HG02884 (cell line): Measurements from ENCODE around the gene LCORL.
A peak's percentile ranks its signal among the peaks of the same experiment; 100 is the strongest.

Experiments
- ATAC-seq: cut with Tn5 transposase; IDR thresholded peaks from one replicate; pipeline ENCODE4 v1.9.1; 2021; ENCODE audit warnings: mild to moderate bottlenecking, moderate library complexity; ENCODE audit not compliant: unreplicated experiment

LCORL gene

DNA sequence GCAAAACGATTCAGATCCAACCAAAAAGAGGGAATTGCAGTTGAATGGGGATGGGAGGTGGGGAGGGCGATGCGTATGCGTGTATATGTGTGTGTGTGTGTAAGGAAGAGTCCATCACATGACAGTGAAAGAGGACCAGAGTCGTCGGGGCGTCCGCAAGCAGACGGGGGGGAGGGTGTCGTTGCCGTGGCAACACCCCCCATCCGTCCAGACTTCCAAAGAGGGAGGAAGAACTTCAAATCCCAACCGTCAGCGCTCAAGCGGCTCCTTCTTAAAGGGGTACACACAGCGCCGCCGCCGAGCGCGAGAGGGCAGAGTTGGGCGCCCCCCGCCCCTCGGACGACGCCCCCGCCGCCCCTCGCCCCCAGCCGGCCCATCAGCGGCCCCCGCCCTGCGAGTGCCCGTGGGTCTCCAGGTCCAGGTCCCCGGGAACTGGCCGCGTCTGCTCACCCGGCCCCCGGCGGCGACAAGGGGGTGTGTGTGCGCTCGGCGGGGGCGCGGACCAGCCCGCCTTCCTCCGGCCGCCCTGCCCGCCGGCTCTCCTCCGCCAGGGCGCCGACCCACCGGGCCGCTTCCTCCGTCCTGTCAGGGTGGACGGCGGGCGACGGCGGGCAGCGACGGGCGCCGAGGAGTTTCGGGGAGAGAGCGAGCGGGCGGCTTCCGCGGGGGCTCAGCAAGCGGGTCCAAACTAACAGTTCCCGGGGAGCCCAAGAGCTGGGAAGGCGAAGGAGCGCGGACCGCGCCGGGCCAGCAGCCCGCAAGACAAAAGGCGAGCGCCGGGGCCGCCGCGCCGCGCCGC, 685 bp downstream of the LCORL start:
- peak; percentile 9 for ATAC-seq

DNA sequence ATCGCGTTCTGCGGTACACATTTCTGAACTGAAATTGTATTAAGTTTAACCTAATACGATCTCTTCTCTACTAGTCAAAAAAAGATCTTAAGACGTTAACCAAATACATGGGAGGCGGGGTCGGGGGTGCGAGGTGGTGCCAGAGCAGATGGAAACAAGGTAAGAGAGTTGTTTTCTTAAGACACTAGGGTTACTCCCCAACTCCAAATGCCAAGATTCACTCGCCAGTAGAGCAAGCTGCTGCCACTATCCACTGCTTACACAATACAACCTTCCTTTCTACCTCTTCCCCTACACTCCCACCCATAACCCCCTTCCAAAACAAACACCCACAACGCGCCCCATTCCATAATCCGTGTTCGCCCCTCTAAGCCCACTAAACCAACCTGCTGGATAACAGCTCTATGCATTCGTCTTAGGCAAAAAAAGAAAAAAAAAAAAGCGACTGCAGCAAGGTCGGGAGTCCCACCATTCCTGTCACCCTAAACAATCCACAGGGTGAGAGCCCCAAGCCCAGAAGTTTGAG, 1.3 kb downstream of the LCORL start:
- ATAC-seq = no peak

DNA sequence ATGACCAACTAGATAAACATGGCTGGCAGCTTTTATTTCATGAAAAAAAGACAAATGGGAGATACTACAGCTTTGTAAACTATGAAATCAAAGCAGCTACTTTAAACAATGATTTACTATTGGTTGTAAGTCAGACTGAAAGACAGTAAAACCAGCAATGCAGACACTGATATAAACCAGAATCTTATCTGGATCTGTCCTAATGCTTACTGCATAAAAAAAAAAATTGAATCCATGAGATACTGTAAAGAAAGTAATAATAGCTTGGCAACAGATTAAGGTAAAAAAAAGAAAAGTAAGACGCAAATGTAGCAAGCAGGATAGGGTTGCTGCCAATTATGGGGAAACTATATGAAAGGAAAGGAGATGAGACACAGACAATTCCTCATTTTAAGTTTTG, 7.3 kb downstream of the LCORL start:
- no peak for ATAC-seq

DNA sequence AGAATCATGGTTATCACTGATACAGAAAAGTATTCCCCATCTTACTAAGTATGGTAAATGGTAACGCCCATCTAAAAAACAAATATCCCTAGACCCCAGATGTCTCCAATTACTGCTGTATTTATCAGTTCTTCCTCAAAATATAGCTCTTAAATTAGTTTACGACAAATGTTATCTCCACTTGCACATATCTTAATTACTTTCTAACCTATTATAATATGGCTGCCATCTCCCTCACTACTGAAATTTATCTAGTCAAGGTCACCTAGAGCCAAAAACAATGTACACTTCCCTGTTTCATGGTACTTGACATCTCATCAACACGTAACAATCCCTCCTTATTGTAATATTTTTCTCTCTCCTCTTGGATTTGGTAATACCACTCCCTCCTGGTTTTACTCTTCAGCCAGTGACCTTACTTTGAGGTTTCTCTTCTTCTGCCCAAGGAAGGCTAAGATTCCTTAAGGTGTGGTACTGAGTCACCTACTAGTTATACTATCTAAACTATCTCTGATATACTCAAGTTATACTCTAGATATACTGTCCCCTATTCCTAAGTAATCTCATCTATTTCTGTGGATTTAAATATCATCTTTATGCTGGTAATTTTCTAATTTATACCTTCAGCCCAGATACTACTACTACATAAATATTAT, 8.6 kb downstream of the LCORL start:
- ATAC-seq = no peak

DNA sequence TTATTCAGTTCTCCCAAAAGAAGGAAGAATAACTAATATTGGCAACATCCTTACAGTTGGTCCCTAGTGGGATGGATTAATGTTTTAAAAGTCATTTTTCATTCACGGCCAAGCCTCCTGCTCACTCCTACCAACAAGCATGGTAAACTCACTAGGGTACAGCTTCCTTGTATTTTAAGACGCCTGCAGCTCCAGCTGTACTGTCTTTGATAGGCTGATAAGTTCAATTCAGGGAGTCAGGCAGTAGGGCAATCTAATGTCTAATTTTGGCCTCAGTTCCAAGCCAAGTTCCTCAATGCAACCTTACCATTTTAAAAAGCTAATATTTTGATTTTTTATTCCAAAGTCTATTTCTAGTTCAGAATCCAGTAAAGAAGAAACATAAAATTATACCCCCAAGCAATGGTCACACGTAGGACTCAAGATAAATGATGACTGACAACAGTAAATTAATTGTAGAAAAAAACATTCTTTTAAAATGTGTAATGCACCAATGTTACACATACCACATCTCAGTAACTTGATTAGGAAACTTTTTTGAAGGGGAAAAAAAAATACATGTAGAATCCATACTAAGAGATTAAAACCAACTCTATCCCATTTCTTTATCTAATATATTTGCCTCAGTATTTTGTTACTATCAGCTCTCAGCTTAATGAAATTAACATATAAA, 9.3 kb downstream of the LCORL start:
- ATAC-seq = no peak

DNA sequence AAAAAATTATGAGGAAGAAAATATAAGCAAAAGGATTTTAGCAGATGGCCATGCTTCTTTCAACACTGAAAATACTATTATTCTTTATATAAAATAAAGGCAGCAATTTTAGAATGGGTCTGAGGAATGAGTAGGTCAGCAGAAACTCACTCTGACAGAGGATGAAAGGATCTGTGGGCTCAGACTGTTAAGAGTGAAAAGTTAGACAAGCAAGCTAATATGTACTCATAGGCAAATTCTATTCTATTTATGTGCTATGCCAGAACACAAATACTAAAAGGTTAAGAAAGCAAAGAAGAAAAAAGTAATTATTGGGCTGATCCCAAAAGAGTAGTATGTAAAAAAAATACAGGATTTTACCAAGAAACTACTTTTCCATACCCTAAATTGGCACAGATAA, 13.9 kb downstream of the LCORL start:
- peak; percentile 48 for ATAC-seq

DNA sequence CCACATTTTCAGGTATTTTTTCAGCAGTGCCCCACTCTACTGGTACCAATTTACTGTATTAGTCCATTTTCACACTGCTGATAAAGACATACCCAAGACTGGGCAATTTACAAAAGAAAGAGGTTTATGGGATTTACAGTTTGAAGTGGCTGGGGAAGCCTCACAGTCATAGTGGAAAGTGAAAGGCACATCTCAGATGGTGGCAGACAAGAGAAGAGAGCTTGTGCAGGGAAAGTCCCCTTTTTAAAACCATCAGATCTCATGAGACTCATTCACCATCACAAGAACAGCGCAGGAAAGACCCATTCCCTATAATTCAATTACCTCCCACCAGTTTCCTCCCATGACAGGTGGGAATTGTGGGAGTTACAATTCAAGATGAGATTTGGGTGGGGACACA, 15.1 kb downstream of the LCORL start:
- ATAC-seq = peak; percentile 50

DNA sequence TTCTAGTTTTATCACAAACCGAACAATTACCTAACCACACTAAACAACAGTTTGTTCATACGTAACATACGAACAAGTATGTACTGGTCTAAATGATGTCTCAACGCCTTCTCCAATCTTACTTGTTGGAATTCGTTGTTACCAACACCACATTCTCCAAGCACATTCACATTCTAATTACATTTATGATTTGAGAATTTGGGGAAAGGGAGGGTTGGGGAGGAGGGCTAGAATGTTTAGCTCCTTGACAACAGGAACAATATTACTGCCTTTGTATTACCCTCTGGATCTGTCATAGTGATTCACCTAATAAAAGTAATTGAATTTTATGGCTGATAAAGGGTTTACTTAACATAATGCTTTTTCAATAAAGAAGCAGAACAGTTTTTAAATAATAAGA, 24.4 kb downstream of the LCORL start:
- no peak for ATAC-seq

DNA sequence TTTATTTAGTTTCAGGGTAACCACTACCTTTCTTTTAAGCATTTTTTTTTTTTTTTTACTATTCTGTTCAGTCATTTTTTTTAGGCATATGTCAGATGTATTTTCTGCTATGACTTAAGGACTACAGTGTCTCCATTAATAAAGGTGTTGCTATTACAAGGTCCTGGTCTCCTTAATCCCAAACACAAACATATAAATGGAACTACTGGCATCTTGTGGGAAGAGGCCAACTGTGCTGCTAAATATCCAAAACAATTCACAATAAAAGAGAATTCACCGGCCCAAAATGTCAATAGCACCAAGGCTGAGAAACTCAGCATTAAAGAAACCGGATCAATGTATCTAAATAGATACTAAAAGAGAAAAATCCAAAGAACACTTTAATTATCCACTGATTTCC, 26.4 kb downstream of the LCORL start:
- no peak for ATAC-seq

DNA sequence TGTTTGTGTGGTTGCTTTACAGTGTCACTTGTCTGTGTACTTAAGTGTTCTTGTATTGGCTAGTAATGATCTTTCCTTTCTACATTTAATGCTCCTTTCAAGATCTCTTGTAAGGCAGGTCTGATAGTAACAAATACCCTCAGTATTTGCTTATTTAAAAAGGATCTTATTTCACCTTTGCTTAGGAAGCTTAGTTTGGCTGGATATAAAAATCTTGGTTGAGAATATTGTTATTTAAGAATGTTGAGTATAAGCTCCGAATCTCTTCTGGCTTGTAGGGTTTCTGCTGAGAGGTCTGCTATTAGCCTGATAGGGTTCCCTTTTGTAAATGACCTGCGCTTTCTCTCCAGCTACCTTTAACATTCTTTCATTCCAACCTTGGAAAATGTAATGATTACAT, 35.7 kb downstream of the LCORL start:
- ATAC-seq = no peak

DNA sequence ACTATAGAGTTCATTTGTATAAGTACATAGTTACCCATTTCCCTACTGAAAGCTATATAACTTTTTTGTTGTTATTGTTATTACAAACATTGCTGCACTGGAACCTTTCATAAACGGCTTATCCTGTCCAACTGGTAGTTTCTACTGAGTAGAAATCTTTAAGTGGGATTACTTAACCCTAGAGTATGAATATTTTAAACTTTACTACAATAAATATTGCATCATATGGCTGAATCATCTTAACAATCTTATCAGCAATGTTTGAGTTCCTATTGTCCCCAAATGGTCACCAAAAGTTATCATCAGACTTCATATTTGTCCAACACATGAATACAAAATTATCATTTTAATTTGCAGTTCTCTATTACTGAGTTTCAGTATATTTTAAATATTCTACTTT, 40.5 kb downstream of the LCORL start:
- ATAC-seq = no peak

DNA sequence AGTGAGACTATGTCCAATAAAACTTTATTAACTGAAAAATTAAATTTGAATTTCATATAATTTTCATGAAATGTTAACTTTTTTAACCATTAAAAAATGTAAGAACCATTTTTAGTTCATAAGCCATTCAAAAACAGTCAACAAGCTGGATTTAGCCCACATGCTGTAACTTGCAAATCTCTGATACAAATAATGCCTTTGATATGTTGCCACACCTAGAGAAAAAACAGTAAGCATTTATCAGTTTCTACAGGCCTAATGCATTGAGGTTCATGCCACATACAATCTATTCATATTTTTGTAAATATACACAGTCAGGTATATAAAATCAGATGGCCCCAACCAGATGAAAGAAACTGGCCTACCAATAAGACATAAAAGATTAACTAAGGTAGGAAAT, 52.8 kb downstream of the LCORL start:
- no peak for ATAC-seq

DNA sequence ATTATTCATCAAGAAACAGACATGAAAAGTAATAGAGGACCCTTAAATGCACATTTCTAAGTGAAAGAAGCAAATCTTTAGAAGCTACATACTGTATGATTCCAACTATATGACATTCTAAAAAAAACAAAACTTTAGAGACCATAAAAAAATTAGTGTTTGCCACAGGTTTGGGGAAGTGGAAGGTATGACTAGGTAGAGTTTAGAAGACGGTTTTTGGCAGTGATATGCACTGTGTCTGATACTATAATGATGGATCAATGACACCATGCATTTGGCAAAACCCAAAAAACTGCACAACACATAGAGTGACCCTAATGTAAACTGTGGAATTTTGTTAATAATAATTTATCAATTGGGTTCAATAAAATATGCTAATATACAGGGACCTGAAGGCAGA, 54.5 kb downstream of the LCORL start:
- no peak for ATAC-seq

DNA sequence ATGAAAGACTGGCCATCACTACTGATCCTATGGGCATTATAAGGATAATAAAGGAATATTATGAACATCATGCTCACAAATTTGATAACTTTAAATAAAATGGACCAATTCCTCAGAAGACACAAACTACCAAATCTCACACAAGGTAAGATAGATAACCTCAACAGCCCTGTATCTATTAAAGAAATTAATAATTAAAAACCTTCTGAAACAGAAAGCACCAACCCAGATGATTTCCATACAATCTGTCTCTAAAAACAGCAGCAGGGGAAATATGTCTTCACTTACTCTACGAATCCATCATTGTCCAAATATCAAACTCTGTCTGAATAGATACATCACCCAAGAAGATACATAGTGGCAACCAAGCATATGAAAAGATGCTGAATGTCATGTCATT, 55.2 kb downstream of the LCORL start:
- no peak for ATAC-seq

DNA sequence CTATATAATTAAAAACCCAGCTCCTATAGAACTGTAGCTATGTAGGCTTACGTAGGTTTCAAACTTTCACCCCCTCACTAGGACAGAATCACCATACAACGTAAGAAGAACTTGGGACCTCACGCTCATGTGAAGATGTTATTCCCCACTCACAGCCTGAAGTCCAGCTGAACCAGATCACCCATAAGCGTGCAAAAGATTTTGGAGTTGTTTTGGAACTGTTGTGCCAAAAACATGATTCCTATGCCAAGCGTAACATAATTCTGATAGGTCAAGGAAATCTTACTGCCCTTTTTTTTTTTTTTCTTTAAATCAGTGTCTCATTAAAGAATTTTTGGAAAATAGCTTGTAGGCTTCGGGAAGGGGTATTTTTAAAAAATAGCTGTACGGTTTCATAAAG, 57.0 kb downstream of the LCORL start:
- ATAC-seq = no peak

DNA sequence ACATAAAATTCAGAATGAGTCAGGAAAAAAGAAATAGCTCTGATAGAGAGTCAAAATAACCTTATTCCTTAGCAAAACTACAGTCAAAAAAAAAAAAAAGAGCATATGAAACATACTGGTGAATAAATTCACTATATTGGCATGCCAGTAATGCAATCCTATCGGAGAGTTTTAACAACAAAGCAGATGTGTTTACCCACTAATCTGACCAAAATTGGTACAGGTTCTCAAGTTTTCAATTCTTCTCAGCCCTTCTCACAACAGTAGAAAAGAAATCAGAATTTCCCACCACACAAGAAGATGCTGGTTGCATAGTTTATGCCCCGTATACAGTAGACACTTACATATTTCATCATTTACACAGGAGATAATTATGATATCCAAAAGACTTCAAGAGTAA, 59.4 kb downstream of the LCORL start:
- ATAC-seq = no peak

DNA sequence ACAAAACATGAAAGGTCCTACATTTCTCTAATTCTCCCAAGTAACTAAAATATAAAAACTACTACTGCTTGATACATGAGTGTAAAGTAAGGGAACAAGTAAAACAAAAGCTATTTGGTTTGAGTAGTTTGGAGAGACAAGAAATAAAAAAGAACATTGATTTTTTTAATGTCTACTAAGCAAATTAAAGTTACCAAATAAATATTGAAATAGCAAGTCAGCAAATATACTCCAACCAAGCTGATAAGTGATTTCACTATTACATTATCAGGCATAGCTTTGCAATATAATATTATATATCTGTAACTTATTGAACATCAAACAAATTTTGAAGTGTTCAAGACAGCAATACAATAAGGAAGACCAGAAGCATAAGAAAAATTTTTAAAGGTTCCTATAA, 60.3 kb downstream of the LCORL start:
- no peak for ATAC-seq

DNA sequence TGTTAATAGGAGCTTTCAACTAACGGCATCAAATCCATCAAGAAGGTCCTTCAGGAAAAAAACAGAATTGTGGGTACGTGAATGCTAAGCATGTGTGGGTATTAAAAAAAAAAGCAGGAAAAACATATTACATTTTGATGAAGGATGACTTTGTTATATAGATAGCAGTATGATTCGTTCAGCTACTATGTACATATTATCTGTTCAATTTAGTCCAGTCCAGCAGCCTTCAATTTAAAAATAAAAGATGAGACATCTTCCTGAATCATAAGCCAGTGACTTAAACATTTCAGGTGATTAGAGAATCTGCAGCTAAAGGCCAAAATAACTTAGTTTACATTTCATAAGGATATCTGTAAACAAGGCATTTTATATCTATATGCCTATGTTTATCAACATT, 63.4 kb downstream of the LCORL start:
- ATAC-seq = no peak

DNA sequence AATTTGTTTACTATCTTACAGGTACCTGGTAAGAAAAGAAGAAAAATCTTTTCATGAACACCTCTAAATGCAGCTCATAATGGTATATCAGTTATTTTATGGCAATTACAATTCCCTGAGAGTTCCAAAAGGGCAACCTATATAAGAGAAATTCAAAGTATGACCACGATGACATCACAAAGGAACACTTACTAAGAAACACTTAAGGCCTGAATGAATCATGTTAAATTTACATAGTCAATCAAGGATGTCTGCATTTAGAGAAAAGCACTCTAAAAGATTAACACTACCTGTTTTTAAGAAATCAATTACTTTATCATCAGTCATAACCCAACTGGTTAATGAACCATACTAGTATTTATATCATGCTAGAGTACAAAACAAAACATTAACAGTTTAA, 63.9 kb downstream of the LCORL start:
- ATAC-seq = no peak

DNA sequence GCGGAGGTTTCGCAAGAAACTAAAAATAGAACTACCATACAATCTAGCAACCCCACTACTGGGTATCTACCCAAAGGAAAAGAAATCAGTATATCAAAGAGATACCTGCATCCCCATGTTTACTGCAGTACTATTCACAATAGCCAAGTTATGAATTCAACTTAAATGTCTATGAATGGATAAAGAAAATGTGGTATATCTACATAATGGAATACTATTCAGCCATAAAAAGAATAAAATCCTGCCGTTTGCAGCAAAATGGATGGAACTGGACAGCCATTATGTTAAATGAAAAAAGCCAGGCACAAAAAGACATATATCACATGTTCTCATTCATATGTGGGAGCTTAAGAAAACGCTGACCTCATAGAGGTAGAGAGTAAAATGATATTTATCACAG, 65.3 kb downstream of the LCORL start:
- ATAC-seq = no peak

DNA sequence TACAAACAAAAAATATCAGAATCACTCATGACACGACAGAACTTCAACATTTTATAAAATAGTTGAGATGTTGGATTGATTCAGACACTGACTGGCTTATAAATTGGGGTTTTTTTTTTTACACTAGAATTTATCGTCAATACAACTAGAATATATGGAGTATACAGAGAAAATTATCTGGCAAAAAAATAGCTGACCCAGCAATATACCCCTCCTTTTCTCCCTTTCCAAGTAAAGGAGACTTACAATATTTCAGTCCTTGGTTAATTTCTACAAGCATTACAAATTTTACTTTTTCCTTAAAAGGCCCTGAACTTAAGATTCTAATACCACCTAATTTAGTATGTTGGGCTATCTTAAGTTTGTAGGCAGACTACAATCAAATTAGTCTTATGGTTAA, 76.3 kb downstream of the LCORL start:
- ATAC-seq = no peak

DNA sequence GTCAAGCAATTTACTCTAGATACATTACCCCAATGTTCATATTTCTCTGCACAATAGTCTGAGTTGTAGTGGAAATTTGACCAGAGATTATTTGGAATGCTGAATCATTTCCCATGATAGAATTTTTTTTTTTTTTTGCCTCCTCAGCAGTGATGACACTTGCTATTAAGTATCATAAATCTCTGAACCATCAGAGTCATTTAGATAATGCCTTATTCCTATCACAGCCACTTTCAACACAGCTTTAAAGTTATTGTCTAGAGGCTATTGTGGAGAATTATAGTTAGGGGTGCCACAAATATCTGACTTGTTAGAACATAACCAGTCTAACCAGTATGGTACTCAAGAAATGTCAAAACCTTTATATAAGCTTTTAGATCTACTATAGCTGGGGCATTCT, 79.8 kb downstream of the LCORL start:
- ATAC-seq = no peak
